Mesothelial cell of epicardium (in vitro differentiated cells): Measurements from ENCODE around the gene TKT. TPM values are rescaled to one million over a fixed set of nuclear protein-coding genes. Genes with fewer than 3 reads are reported as not detected.

ENCODE experiments used
- DNase-seq, 2 experiments: peaks; one replicate each; pipeline ENCODE4 v3.0.0; 2021; ENCODE audit warnings: low spot score in 2 of 2; ENCODE audit not compliant: unreplicated experiment in 2 of 2
- H3K27ac Mint-ChIP-seq: 2 replicates; pipeline ENCODE4 v1.8.0; 2021; ENCODE audit warnings: mixed read lengths
- H3K27me3 Mint-ChIP-seq: 2 replicates; pipeline ENCODE4 v1.8.0; 2021; ENCODE audit warnings: low read depth, mixed read lengths
- H3K36me3 Mint-ChIP-seq: 2 replicates; pipeline ENCODE4 v1.8.0; 2021; ENCODE audit warnings: mixed read lengths
- H3K4me1 Mint-ChIP-seq: 2 replicates; pipeline ENCODE4 v1.8.0; 2021; ENCODE audit warnings: mixed read lengths
- H3K4me3 Mint-ChIP-seq: 2 replicates; pipeline ENCODE4 v1.8.0; 2021; ENCODE audit warnings: mild to moderate bottlenecking, moderate library complexity, mixed read lengths
- H3K9me3 Mint-ChIP-seq: 2 replicates; pipeline ENCODE4 v1.8.0; 2021; ENCODE audit warnings: mixed read lengths
- CTCF ChIP-seq: fragments of 200-600 bp; sonication (generic); IDR thresholded peaks from one replicate; pipeline ENCODE4 v1.5.0; 2021; ENCODE audit warnings: antibody characterized with exemption; ENCODE audit not compliant: unreplicated experiment
- total RNA-seq: library from RNA; stranded (reverse); gene quantifications from 3 replicates; pipeline ENCODE4 v1.2.1, GENCODE V29; 2021

TKT gene
- total RNA-seq, 1 donor from 2014 or later: 181 TPM

DNA sequence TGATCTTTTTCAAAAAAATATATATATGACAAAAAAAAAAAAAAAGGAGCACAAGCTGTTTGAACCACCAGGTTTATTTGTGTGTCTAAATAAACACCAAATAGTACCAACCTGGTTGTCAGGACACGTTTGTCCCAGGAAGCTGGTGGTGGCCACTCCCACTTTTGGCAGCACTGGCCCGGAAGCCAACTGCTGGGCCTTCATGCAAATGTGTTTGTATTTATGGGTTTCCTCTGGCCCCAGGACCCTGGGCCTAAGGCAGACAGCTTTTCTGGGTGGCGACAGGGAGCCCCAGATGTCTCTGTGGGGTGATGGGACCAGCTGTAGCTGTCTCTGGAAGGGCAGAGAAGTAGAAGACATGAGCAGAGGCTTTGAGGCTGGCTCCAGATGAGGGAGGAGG, 63.2 kb downstream of the TKT start:
- peaks cover 6% of the 10 kb centered on the region for H3K27me3 Mint-ChIP-seq
- DNase-seq: no peak
- no peak overlapping the region for H3K27ac Mint-ChIP-seq
- H3K9me3 Mint-ChIP-seq: no peaks in the 10 kb centered on the region
- peaks cover 16% of the 10 kb centered on the region for H3K4me1 Mint-ChIP-seq
- no peak for TF ChIP-seq CTCF
- H3K36me3 Mint-ChIP-seq: peaks cover 7% of the 10 kb centered on the region
- H3K4me3 Mint-ChIP-seq: no peak overlapping the region

DNA sequence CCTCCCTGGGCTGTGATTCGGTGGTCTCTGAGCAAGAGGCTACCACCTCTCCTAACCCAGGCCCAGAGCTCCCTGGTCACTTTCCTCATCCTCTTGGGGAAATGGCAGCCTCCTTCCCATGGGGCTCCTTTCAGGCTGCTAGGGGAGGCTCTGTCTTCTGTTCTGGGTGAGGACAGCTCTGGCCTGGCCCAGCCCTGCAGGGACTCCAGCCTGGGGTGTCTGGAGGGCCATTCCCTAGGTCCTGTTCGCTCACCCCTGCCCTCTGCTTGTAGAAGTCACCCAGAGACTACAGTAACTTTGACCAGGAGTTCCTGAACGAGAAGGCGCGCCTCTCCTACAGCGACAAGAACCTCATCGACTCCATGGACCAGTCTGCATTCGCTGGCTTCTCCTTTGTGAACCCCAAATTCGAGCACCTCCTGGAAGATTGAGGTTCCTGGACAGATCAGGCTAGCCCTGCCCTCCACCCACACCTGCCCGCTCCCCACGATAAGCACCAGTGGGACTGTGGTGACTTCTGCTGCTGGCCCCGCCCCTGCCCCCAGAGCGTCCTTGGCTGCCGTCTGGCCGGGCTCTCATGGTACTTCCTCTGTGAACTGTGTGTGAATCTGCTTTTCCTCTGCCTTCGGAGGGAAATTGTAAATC, 63.9 kb downstream of the TKT start:
- Mint-ChIP-seq H3K9me3 (no peaks in the 10 kb centered on the region), H3K27me3 (peaks cover 6% of the 10 kb centered on the region), H3K4me1 (peaks cover 14% of the 10 kb centered on the region), H3K36me3 (peaks cover 7% of the 10 kb centered on the region), H3K4me3 (no peak overlapping the region), H3K27ac (no peak overlapping the region)
- no peak for DNase-seq
- no peak for TF ChIP-seq CTCF

GRCh38 chr3:53190659-53191058, 65.2 kb downstream of the TKT start:
- Mint-ChIP-seq H3K36me3 (peaks cover 7% of the 10 kb centered on the region), H3K27ac (no peak overlapping the region), H3K4me3 (no peak overlapping the region), H3K9me3 (no peaks in the 10 kb centered on the region), H3K4me1 (peaks cover 11% of the 10 kb centered on the region), H3K27me3 (peaks cover 6% of the 10 kb centered on the region)
- TF ChIP-seq CTCF: no peak
- no peak for DNase-seq

- peaks cover 11% of the 10 kb centered on the region for H3K4me1 Mint-ChIP-seq
- peaks cover 10% of the 10 kb centered on the region for H3K36me3 Mint-ChIP-seq
- H3K4me3 Mint-ChIP-seq: no peak overlapping the region
- H3K27ac Mint-ChIP-seq: no peak overlapping the region
- no peak for DNase-seq
- no peak for TF ChIP-seq CTCF
- no peaks in the 10 kb centered on the region for H3K9me3 Mint-ChIP-seq
- no peaks in the 10 kb centered on the region for H3K27me3 Mint-ChIP-seq
Measured at GRCh38 chr3:53189276-53189675, 66.5 kb downstream of the TKT start.

DNA sequence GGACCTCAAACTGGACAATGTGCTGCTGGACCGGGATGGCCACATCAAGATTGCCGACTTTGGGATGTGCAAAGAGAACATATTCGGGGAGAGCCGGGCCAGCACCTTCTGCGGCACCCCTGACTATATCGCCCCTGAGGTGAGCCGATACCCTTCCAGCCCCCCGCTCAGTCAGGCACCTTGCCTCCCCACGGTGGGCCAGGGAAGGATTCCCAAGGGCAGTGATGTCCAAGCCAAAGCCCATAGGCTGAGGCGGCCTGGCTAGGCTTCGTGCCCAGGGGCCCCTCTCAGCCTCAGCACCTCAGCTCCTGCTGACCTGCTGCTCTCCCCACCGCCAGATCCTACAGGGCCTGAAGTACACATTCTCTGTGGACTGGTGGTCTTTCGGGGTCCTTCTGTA, 67.1 kb downstream of the TKT start:
- no peaks in the 10 kb centered on the region for H3K9me3 Mint-ChIP-seq
- peaks cover 10% of the 10 kb centered on the region for H3K36me3 Mint-ChIP-seq
- peaks cover 7% of the 10 kb centered on the region for H3K4me1 Mint-ChIP-seq
- H3K27me3 Mint-ChIP-seq: no peaks in the 10 kb centered on the region
- no peak overlapping the region for H3K4me3 Mint-ChIP-seq
- DNase-seq: no peak
- no peak overlapping the region for H3K27ac Mint-ChIP-seq
- no peak for TF ChIP-seq CTCF
